Vagina (tissue), 2 donors: Measurements from ENCODE around the gene PLA2R1.

ENCODE experiments used
- POLR2A ChIP-seq, 2 donors: fragments of 450-650 bp; IDR thresholded peaks; one replicate each; pipeline ENCODE4 v1.6.1; 2017; ENCODE audit warnings: antibody characterized with exemption in 2 of 2, mild to moderate bottlenecking in 2 of 2, moderate library complexity in 2 of 2
- POLR2AphosphoS5 ChIP-seq, 2 donors: sonication (generic); formaldehyde crosslinking; IDR thresholded peaks; one replicate each; pipeline ENCODE4 v1.9.0; 2017; ENCODE audit warnings: antibody characterized with exemption in 2 of 2, mild to moderate bottlenecking in 2 of 2, low read depth in 1 of 2; ENCODE audit not compliant: insufficient read depth in 1 of 2
- TF ChIP-seq, protein P1 (sequence below), 3 experiments: fragments of 450-650 bp in 2 of 3; fragments of 200-600 bp in 1 of 3; sonication (generic) in 1 of 3; IDR thresholded peaks; one replicate each; pipeline ENCODE4 v1.5.1; 2017 to 2019; ENCODE audit warnings: antibody characterized with exemption in 3 of 3, mild to moderate bottlenecking in 2 of 3, moderate library complexity in 2 of 3

DNA sequence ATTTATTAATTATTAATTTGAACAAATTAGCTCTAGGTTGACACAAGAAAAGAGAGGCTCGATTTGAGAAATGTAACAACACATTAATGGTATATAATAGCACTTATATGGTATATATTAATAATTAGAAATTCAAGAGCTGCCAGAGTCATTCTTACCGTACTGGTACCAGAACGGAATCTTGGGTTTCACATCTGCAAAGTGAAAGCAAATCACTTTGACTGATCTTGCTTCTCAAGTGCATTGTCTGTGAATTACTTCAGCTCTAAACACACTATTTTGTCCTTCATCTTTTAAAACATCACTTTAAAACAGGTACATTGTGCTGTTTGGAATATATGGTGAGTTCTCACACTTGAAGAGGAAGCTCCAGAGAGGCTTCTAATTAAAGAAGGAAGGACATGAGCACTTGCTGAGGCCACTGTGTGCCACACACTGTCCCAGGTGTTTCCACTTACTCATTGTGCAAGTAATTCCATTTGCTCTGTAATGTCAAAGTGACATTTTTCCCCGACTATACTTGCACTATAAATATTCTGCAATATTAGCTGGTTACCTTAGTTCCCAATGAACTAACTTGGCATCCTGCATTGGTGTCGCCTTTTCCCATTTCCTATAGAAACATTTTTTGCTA is 85.8 kb downstream of the PLA2R1 start:
- TF ChIP-seq POLR2AphosphoS5 (IDR thresholded peaks at IDR 0.05; ENCODE audit: insufficient read depth in 1 of 2, low read depth in 1 of 2) (no peak), POLR2A (IDR thresholded peaks at IDR 0.05) (no peak)
- TF ChIP-seq, protein P1, sequence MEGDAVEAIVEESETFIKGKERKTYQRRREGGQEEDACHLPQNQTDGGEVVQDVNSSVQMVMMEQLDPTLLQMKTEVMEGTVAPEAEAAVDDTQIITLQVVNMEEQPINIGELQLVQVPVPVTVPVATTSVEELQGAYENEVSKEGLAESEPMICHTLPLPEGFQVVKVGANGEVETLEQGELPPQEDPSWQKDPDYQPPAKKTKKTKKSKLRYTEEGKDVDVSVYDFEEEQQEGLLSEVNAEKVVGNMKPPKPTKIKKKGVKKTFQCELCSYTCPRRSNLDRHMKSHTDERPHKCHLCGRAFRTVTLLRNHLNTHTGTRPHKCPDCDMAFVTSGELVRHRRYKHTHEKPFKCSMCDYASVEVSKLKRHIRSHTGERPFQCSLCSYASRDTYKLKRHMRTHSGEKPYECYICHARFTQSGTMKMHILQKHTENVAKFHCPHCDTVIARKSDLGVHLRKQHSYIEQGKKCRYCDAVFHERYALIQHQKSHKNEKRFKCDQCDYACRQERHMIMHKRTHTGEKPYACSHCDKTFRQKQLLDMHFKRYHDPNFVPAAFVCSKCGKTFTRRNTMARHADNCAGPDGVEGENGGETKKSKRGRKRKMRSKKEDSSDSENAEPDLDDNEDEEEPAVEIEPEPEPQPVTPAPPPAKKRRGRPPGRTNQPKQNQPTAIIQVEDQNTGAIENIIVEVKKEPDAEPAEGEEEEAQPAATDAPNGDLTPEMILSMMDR (IDR thresholded peaks at IDR 0.05), result no peak
